Superior temporal gyrus (tissue), 1 donor: ENCODE measurements around the gene ABCA13.
"Not testable (repeated sequence)": the region's sequence is repeated elsewhere in the genome, so short reads cannot be mapped to it uniquely, and the experiment has no call there.

Source experiments
- DNase-seq: peaks from one replicate; pipeline ENCODE4 v3.0.0-alpha.2; 2016; ENCODE audit errors: extremely low spot score

The ABCA13 gene

DNA sequence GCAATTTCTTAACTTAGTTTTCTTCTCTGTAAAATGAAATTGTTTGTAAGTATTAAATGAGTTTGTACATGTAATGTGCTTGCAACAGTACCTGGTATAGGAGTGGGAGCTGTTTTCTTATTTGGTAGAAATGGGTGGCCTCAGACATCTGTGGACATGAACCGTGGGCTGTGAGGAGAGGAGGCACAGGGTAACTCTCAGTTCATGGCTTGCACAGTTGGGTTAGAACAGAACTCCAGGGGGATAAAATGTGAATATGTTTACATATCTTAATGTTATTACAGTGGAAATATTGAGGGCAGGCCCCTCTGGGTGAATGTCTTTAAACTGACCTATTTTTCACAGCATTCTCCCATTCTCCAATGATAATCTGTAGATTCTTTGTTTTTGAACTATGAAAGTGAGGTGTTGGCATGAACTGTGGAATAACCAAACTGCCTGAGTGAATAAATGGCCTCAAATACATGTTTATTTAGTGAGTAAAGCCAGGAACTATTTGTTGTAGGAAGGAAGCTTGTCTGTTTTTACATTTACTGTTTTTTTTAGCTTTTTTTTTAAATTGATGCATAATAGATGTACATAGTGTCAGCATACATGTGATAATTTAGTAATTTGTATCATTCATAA, 2.6 kb downstream of the ABCA13 start:
- no peak for DNase-seq

DNA sequence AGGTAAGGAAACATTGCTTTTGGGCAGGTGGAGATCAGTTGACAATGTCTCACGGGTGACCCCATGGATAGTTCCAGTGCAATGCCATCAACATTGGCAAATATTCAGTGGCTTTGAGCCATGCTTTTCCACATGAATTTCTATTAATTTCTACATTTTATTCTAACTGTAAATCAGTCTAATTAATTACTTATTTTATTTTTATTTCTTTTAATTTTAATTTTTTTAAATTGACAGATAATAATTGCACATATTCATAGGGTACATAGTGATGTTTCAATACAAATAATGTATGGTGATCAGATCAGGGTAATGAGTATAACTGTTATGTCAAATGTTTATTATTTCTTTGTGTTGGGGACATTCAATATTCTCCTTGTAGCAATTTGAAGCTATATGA, 3.8 kb downstream of the ABCA13 start:
- DNase-seq: no peak

- no peak for DNase-seq
Measured at GRCh38 chr7:48176356-48176893, 5.2 kb downstream of the ABCA13 start.

DNA sequence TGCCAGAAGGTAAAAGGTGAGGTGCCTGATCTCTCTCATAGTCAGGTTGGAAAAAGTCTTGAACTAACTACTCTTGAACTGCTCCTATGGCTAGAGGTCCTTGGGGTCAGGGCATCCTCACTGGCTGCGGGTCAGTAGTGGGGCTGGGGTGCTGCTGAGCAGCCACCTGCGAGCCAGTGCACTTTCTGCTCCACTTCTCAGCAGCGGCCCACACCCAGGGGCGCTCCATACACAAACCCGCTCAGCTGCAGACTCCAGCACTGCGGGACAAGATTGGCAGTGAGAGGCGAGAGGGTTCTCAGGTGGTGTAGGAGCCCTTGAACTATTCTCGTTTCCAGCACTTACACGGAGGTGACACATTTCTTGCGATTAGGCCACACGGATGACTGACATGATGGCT, 6.0 kb downstream of the ABCA13 start:
- DNase-seq: no peak

GRCh38 chr7:48179496-48180030, 8.3 kb downstream of the ABCA13 start:
- DNase-seq: no peak

- DNase-seq: no peak
Measured at GRCh38 chr7:48180981-48181380, 9.7 kb downstream of the ABCA13 start.

DNA sequence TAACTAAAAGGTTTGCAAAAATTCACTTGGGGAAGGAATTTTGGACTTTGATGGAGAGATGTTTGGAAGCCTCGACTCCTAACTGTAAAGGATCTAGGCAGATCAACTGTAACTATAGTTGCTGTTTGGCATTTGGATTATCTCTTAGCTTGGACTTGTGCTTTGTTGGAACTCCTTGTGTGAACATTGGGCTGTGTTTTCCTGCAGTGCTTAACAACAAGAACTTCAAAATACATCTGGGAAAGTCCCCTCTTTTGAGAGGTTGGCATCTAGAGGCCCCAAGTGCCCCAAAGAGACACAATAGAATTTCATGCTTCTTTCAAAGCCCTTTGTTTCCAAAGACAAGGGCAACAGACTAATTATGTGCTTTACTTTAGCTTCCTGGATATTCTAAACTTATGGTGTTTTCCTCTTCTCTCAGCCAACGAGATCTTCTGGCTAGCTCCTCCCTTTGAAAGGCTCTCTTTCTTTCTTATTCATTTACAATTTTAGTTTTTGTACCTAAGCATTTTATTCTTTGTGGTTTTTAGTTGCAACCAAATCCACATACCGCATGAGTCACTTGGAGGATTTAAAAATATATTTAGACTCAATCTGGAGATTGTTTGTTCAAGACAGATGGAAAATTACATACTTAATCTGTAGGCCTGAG, 11.6 kb downstream of the ABCA13 start:
- DNase-seq: peak; percentile 52

DNA sequence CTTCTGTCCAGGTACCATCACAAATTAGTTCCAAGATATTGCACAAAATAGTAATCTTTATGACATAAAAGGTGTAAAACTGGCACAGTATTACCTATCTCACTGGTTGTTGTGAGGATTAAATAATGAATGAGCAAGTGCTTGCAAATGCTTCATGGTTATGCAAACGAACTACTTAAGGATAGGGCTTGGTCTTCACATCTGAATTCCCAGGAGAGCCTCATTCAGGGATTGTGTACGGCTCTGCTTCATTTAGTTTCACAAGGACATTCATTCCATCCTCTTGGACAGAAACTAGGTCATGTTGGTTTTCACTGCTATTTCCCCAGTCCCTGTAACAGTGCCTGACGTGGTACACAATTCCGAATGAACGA, 12.1 kb downstream of the ABCA13 start:
- no peak for DNase-seq

DNA sequence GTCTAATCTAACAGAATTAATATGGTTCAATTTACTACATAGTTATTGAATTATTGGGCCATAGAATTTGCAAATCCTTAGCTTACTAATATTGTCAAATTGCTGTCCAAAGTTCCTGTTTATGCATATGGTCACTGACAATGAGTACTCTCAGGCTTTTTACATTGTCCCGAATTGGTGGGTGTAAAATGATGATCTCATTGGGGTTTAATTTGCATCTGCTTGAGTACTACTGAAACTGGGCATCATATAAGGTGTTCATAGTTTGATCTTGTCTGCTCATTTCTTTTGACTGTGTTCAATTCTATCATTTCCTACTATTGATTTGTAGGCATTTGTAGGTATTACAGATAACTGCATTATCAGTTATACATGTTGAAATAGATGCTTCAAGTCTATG, 12.7 kb downstream of the ABCA13 start:
- no peak for DNase-seq

- DNase-seq: no peak
Measured at GRCh38 chr7:48188776-48189520, 17.7 kb downstream of the ABCA13 start.

- DNase-seq: no peak
Measured at GRCh38 chr7:48192996-48193395, 21.7 kb downstream of the ABCA13 start.

GRCh38 chr7:48193421-48193820, 22.2 kb downstream of the ABCA13 start:
- DNase-seq: no peak

GRCh38 chr7:48200946-48201589, 29.8 kb downstream of the ABCA13 start:
- not testable (repeated sequence) for DNase-seq

DNA sequence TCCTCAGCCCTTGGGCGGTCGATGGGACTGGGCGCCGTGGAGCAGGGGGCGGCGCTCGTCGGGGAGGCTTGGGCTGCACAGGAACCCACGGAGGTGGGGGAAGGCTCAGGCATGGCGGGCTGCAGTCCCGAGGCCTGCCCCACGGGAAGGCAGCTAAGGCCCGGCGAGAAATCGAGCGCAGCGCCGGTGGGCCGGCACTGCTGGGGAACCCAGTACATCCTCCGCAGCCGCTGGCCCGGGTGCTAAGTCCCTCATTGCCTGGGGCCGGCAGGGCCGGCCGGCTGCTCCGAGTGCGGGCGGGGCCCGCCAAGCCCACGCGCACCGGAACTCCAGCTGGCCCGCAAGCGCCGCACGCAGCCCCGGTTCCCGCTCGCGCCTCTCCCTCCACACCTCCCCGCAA, 31.7 kb downstream of the ABCA13 start:
- DNase-seq: not testable (repeated sequence)

- no peak for DNase-seq
Measured at GRCh38 chr7:48207155-48207675, 36.0 kb downstream of the ABCA13 start.

DNA sequence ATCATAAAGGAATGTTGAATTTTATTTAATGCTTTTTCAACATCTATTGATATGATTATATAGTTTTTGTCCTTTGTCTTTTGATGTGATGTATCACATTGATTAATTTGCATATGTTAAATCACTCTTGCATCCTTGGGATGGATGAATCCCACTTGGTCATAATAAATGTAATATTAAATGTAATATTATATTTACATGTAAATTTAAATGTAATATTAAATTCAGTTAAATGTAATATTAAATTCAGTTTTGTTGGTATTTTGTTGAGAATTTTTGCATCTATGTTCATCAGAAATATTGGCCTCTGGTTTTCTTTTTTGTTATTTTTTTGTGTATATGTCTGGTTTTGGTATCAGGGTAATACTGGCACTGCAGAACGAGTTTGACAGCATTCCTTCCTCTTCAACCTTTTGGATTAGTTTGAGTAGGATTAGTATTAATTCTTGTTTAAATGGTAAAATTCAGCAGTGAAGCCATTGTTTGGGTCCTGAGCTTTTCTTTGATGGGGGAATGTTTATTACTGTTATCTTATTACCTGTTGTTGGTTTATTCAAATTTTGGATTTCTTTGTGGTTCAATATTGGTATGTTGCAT, 37.8 kb downstream of the ABCA13 start:
- DNase-seq: no peak

DNA sequence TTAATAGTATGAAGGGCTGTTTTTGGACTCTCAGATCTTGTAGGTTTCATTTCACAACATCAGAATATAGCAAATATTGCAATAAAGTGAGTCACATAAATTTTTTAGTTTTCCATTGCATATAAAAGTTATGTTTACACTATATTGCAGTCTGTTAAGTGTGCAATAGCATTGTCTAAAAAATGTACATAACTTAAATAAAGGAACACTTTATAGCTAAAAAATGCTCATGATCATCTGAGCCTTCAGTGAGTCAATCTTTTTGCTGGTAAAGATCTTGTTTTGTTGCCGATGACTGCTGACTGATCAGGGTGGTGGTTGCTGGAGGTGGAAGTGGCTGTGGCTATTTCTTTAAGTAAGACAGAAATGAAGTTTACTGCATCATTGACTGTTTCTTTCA, 42.0 kb downstream of the ABCA13 start:
- no peak for DNase-seq

DNA sequence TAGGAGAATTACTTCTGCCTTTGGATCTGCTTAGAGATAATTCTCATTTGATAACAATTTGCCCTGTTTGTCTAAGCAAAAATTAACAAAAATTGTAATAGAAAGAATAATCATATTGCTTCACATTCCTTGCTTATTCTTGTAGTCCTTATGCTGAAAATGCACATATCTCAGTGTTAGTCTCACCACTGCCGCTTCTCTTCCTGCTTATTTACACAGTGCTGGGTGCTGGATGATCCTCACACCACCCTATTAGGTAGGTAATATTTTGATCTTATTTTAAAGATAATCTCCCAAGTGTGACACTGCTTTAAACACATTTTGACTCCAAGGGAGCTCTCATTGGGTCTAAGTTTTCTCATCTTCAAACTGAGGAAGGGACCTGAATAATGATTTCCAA, 46.0 kb downstream of the ABCA13 start:
- DNase-seq: no peak

- DNase-seq: no peak
Measured at GRCh38 chr7:48217753-48218152, 46.5 kb downstream of the ABCA13 start.

DNA sequence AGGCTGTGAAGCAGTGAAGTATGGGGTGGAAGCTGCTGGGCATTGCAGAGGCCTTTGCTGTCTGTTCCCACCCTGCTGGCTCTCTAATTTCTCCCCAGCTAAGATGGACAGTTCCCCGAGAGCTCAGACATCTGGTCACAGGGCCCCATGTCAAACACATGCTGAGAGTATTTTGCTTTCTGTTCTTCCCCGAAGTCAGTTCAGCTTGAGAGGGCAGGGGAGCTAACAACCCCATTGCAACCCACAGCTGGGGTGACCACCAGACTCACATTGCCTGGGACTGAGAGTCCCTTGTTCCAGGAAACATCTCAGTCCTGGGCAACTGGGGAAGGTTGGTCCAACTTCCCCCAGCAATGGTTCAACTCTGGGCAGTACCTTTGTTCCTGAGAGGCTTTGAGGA, 52.8 kb downstream of the ABCA13 start:
- DNase-seq: no peak

GRCh38 chr7:48225101-48225500, 53.8 kb downstream of the ABCA13 start:
- DNase-seq: no peak
